Measurements from ENCODE around the gene GBA2. TPM values are rescaled to one million over a fixed set of nuclear protein-coding genes. Genes with fewer than 3 reads are reported as not detected.

The GBA2 gene
- total and polyA plus RNA-seq, 9 donors: 27.8 to 73.2 (median 44.5) TPM

GRCh38 chr9:35771534-35771933, 22.5 kb upstream of the GBA2 start:
- no peaks in the 10 kb centered on the region for H3K27me3 ChIP-seq
- DNase-seq: no peak
- H3K4me3 ChIP-seq: no peak overlapping the region
- H3K4me1 ChIP-seq (ENCODE audit: insufficient read depth): peaks cover 1% of the 10 kb centered on the region
- TF ChIP-seq EP300 (IDR thresholded peaks at IDR 0.05) (no peak), CTCF (IDR thresholded peaks at IDR 0.05) (no peak), POLR2A (IDR thresholded peaks at IDR 0.05) (no peak)
- no peaks in the 10 kb centered on the region for H3K36me3 ChIP-seq
- H3K9me3 ChIP-seq: no peaks in the 10 kb centered on the region
- intact Hi-C loops (cut with DNase I): no loop called here
- no peak overlapping the region for H3K27ac ChIP-seq
- WGBS, 3 donors: 31 to 49% (median 42%) methylated on average over 1 of the region's 1 CpG

- peak in 1 of 5 donors; percentile 21 for DNase-seq
- Histone ChIP-seq H3K4me1 (ENCODE audit: insufficient read depth) (peaks cover 1% of the 10 kb centered on the region), H3K9me3 (no peaks in the 10 kb centered on the region), H3K4me3 (no peak overlapping the region), H3K27me3 (no peaks in the 10 kb centered on the region), H3K36me3 (no peaks in the 10 kb centered on the region), H3K27ac (no peak overlapping the region)
- intact Hi-C loops (cut with DNase I): no loop called here
- WGBS, 3 donors: 0 to 4% (median 1%) methylated on average over 4 of the region's 4 CpGs
- TF ChIP-seq POLR2A (IDR thresholded peaks at IDR 0.05) (no peak), EP300 (IDR thresholded peaks at IDR 0.05) (no peak), CTCF (IDR thresholded peaks at IDR 0.05) (no peak)
These were observed 22.0 kb upstream of the GBA2 start for GRCh38 chr9:35771075-35771433.

DNA sequence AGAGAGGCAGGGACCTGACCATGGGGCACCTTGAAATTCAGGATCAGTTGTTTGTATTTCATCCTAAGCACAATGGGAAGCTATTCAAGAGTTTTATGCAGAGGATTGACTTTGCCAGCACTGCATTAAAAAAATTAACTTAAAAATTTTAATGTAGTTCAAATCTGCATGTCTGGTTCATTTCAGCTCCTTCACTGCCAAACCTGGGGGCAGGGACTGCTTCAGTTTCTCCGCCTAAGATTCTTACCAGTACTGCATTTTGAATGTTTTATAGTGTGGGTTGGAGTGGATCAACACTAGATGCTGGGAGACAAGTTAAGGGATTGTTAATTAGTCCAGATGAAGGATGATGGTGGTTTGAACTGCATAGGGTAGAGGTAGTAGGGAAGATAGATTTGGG, 20.7 kb upstream of the GBA2 start:
- WGBS, 3 donors: 90 to 98% (median 92%) methylated on average over 1 of the region's 1 CpG
- intact Hi-C loops (cut with DNase I): no loop called here
- H3K4me3 ChIP-seq: no peak overlapping the region
- no peak for TF ChIP-seq EP300 (IDR thresholded peaks at IDR 0.05)
- no peak for TF ChIP-seq POLR2A (IDR thresholded peaks at IDR 0.05)
- no peak for TF ChIP-seq CTCF (IDR thresholded peaks at IDR 0.05)
- no peak overlapping the region for H3K27ac ChIP-seq
- DNase-seq: no peak
- no peaks in the 10 kb centered on the region for H3K36me3 ChIP-seq
- no peaks in the 10 kb centered on the region for H3K9me3 ChIP-seq
- H3K27me3 ChIP-seq: no peaks in the 10 kb centered on the region
- H3K4me1 ChIP-seq (ENCODE audit: insufficient read depth): peaks cover 1% of the 10 kb centered on the region

DNA sequence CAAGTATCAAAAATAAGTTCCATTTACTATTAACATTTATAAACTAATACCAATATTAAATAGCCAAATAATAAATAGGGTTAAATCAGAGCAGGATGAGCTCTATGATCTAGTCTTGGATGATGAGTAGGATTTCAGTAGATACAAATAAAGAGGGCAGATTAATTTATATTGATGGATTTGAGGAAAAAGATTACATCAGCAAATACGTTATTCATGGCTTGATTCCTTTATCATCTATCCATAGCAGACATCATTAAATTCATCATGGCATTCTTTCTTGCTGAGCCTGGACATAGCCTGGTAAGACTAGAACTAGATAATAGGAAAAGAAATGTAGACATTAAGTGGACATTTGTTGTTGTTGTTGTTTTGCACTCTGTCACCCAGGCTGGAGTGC, 18.4 kb upstream of the GBA2 start:
- H3K4me1 ChIP-seq (ENCODE audit: insufficient read depth): peaks cover 1% of the 10 kb centered on the region
- H3K9me3 ChIP-seq: no peaks in the 10 kb centered on the region
- no peaks in the 10 kb centered on the region for H3K27me3 ChIP-seq
- TF ChIP-seq CTCF (IDR thresholded peaks at IDR 0.05) (no peak), POLR2A (IDR thresholded peaks at IDR 0.05) (no peak), EP300 (IDR thresholded peaks at IDR 0.05) (no peak)
- no peak overlapping the region for H3K27ac ChIP-seq
- 84 to 95% (median 88%) methylated on average over 1 of the region's 1 CpG for WGBS, 3 donors
- intact Hi-C loops (cut with DNase I): no loop called here
- no peak overlapping the region for H3K4me3 ChIP-seq
- H3K36me3 ChIP-seq: no peaks in the 10 kb centered on the region
- no peak for DNase-seq

GRCh38 chr9:35766997-35767396, 18.0 kb upstream of the GBA2 start:
- TF ChIP-seq EP300 (IDR thresholded peaks at IDR 0.05): no peak
- no peak for TF ChIP-seq POLR2A (IDR thresholded peaks at IDR 0.05)
- Histone ChIP-seq H3K4me1 (ENCODE audit: insufficient read depth) (peaks cover 1% of the 10 kb centered on the region), H3K36me3 (no peaks in the 10 kb centered on the region), H3K27me3 (no peaks in the 10 kb centered on the region), H3K9me3 (no peaks in the 10 kb centered on the region), H3K27ac (no peak overlapping the region), H3K4me3 (no peak overlapping the region)
- intact Hi-C loops (cut with DNase I): no loop called here
- 92 to 96% (median 95%) methylated on average over 2 of the region's 2 CpGs for WGBS, 3 donors
- no peak for DNase-seq
